ENCODE data around the gene ABCA2.
"Not testable (repeated sequence)": the region's sequence is repeated elsewhere in the genome, so short reads cannot be mapped to it uniquely, and the experiment has no call there.

ABCA2 gene

DNA sequence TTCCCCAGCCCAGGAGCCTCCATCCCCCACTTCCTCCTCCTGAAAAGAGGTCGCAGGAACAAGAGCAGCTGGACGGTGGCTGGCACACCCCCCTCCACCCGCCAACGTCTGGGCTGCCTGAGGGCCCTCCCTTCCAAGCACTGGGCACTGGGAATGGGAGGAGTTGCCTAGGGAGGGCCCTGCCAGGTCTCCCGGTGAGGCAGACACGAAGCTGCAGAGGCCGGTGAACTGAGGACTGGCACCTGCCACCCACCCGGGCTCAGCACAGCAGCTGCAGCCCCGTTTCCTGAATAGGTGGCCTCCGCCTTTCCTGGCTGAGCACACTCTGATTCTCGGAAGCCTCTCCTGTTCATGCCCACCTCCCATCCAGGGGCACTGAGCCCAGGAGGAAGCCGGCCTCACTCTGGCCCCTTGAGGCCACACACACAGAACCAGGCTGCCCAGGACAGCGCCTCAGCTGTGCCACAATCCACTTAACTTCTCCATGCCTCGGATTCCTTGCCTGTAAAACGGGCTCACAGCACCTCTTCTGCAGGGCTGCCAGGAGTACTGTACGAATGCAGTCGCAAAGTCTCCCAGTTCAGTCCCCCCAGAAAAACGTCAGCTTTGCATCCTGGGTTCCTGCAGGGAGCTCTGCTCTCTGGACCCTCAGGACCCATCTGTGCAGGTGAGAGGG, 16.6 kb upstream of the ABCA2 start:
- DNase-seq = no peak

DNA sequence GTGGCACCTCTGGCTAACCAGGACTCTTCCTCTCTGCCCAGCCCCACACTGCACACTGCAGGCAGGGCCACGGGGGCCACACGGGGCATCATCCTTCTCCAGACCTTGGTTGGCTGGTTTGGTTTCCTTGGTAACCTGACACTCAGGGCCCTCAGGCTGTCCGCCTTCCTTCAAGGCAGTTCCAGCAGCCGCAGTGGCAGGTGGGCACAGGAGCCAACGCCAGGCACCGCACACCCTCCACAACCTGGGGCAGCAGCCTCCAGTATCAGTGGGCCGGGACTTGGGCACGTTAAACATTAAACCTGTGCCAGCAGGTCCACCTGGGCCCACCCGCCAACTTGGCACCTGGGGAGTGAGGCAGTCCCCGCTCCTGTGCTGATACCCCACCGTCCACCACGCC, 16.0 kb upstream of the ABCA2 start:
- DNase-seq = no peak

DNA sequence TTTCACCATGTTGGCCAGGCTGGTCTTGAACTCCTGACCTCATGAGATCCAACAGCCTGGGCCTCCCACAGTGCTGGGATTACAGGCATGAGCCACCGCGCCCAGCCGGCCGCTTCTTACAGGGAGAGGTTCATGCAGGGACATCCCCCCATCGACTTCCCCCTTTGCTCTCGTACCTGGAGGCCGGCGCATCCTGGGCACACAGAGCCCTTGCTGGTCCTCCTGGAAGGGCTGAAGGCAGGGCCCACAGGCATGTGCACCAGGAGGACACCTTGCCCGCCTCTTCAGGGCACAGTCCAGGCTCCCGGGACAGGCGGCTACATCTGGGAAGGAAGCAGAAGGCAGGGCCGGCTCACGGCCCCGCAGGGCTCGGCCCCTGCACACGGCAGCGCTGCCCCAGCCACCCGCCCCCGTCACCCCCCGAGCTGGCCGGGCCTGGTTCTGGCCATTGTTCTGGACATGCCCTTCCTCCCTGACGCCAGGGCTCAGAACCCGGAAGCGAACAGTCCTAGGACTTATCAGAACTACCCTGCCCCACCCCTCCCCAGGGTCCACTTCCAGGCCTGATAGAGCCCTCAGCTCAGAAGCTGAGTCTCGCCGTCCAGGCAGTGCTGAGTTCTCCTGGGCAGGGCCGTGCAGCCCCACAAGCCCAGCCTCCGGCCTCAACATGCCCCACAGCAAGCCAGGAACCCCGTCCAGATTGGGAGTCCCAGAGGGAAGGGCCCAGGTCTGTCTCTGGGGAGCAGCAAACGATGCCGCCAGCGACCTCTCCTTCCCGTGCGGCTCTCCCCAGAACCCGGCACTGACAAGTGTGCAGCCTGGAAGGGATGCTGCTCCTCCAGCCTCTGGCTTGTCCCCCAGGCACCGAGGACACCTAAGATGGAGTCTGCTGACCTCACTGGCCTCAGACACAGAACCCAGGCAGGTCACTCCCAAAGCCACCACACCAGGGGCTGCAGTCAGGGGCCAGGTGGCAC, 15.0 kb upstream of the ABCA2 start:
- no peak for DNase-seq

DNA sequence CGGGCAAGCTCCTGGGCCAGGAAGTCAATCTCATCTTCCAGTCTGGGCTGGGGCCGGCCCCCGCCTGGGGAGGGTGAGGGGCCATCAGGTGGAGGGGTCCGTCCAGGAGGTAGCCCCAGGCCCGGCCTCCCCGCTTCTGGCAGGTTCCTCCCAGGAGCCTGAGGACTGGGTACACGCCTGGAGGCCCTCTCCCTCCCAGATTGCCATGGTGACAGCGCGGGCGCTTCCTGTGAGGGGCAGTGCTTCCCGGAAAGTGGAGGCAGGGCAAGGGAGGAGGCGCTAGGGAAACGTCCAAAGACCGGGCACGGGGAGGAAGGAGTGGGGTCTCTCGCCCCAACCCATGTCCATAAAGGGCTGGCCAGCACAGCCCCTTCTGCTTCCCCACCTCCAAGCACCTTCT, 13.1 kb upstream of the ABCA2 start:
- DNase-seq = no peak

DNA sequence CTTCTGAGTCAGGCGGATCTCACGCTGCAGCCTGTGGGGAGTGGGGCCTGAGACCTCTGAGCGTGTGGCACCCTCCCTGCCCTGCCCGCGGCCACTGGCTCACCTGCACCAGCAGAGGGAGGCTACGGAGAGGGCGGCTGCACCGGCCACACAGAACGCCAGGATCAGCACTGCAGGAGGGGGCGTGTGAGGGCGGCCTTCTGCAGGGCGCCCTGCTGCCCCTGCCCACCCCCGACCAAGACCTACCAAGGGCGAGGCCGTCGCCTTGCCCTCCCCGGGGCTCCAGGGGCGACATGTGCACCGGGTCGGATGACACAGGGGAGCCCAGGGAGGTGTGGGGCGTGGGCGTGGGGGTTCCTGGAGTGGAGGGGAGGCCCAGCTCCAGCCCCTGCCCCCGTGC, 12.5 kb upstream of the ABCA2 start:
- no peak for DNase-seq

DNA sequence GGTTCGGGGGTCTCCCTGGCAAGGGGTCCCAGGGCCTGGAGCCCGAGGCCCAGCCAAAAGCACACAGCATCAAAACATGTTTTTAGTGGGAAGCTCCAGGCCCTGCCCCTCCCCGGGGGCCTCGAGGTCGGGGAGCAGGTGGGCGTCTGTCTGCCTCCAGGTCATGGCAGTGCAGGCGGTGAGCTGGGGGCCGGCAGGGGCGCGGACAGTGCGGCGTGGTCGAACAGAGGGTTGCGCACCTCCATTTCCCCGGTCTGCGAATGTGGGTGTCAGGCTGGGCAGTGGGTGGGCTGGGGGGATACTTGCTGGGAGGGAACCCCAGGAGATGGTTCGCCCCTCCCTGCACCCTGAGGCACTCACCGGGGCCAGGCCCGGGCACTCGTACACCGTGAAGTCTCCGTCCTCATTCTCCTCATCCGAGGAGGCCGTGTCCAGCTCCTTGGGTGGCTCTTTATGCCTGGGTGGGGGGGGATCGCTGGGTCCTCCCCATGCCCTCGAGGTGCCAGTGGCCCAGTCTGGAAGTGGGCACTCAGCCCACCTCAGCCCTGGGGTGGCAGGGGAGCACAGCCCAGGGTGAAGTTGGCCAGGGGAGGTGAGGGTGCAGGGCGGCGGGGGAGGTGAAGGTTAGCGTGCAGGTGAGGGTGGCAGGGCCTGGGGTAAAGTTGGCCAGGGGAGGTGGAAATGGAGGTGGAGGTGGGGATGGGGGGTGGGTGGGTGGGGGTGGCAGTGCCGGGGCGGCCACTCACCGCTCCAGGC, 11.8 kb upstream of the ABCA2 start:
- DNase-seq = no peak

DNA sequence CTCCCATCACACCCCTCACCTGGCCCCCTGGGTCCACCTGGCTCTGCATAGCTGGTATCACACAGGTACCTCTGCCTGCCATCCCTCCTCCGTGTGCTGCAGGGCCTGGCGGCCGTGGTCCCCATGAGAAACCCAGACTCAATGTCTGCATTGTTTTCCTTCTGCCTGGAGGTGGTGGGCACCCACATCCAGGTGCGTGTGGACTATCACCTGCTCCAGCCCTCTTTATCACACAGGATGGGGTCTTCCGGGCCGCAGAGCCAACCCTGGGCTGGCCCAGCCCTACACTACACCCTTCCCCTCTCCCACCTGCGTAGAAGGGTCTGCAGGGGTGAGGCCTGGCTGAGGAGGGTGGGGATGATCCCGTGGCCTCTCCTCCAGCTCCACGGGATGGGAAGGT, 10.9 kb upstream of the ABCA2 start:
- DNase-seq = no peak

DNA sequence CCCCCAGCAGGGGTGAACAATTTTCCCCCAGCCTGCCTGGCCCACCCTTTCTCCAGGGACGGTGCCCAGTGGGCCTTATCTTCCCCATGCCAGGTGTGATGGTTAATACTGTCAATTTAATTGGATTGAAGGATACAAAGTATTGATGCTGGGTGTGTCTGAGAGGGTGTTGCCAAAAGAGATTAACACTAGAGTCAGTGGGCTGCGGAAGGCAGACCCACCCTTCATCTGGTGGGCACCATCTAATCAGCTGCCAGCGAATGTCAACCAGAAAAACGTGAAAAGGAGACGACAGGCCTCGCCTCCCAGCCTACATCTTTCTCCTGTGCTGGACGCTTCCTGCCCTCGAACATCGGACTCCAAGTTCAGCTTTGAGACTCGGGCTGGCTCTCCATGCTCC, 9.4 kb upstream of the ABCA2 start:
- no peak for DNase-seq

DNA sequence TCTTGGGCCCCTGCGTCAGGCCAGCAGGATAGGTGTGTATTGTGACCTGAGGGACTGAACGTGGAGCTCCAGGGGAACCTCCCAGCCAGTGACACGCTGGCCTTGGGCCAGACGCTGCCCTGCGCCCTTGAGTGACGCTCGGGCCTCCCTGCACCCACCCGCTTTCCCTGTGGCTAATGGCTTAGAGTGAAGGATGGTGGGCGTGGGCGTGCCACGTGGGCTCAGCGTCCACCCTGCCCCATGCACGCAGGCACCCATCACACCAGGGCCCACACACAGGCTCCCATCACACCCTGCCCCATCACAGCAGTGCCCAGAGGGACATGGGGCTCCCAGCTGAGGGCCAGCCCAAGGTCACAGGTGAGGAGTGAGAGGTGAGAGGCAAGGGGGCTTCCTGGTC, 9.0 kb upstream of the ABCA2 start:
- no peak for DNase-seq

DNA sequence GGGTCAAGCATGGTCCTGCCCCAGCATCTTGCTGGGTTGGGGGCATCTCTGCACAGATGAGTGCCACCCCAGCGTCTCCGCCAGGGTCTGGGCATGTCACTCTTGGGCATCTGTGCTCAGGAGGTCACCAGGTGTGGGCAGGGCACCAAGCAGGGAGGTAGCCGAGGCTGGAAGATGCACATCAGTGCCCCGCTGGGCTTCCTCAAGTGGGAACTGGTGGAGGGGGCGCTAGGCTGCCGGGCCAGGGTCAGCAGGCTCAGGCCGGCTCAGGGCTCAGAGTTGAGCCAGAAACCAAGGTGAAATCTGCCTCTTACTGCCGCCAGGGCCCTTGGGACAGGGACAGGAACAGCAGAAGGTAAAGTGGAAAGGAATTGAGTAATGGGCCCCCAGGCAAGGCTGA, 7.9 kb upstream of the ABCA2 start:
- no peak for DNase-seq

DNA sequence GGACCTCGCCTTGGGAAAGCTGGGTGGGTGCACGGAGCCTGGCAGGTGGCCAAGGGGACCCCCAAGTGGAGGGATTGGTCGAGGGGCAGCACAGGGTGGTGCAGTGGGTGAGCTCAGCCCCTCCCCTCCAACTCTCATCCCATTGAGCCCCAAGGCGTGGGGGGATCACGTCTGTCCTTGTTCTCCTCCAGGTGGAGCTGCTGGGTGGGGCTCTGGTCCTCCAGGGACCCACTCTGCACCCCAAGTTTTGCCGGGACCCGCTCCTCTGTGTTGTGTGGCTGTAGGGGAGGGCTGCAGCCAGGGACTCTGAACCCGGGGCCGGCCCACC, 7.4 kb upstream of the ABCA2 start:
- no peak for DNase-seq

DNA sequence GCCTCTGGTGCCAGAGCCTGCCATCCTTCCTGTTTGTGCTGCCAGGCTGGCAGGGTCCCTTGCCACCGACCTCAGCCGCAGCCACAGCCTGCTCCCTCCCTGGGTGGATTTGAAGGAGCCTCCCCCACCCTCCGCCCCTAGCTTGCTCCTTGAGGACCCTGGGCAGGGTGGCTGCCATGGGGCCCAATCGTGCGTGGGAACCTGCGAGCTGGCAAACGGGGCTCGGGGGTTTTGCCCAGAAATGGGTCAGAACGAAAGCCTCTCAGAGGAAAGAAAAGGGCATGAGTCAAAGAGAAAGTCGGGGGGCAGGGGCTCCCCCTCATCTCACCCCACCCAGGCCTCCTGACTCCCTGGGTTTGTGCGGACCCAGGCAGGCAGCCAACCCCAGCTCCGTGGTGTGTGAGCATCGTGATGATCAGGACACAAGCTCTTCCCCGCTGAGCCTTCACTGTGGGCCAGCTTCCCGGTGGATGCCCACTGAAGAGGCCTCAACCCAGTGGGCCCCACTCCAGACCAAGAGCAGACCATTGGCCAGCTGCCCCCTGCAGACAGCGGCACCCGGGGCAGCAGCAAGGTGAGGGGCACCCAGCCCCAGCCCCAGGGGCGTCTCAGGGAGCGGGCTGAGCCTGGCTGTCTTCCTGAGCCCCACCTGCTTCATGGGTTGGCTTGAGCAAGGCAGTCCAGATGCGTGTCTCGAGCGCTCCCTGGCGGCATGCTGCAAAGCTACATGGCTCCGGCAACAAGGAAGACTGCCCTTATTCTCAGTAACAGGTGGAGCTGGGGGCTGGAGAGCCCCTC, 6.9 kb upstream of the ABCA2 start:
- peak; percentile 79 to 82 for DNase-seq

DNA sequence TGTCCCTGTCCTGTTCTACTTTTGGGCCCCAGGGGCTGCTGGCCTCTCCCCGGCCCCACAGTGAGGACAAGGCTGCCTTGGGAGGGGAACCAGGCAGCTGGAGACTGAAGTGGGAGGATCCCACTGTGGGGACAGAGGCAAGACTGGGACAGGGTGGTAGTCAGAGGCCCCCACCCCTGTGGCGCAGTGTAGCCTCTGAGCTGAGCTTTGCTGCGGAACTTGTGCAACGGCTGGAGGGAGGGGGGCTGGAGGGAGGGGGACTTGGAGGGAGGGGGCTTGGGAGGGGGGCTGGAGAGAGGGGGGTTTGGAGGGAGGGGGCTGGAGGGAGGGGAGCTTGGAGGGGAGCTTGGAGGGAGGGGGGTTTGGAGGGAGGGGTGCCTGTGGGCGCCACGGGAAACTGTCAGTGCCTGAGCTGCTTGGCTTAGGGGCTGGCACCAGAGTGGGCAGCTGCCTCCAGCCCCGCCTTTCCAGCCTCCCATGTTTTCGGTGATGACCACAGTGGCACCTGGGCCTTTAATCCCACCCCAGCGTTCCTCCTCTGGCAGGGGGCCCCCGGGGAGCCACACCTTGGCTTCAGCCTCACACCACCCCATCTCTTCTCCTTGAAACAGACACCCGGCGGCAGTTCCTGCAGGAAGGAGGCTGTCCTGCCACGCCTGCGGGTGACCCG, 6.1 kb upstream of the ABCA2 start:
- no peak for DNase-seq

DNA sequence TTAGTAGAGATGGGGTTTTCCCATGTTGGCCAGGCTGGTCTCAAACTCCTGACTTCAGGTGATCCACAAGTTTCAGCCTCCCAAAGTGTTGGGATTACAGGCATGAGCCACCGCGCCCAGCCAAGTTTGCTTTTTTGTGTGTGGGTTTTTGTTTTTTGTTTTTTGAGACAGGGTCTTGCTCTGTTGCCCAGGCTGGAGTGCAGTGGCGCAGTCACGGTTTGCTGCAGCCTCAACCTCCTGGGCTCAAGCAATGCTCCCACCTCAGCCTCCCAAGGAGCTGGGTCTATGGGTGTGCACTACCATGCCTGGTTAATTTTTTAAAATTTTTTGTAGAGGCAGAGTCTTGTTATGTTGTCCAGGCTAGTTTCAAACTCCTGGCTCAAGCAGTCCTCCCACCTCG, 5.4 kb upstream of the ABCA2 start:
- DNase-seq = not testable (repeated sequence)

DNA sequence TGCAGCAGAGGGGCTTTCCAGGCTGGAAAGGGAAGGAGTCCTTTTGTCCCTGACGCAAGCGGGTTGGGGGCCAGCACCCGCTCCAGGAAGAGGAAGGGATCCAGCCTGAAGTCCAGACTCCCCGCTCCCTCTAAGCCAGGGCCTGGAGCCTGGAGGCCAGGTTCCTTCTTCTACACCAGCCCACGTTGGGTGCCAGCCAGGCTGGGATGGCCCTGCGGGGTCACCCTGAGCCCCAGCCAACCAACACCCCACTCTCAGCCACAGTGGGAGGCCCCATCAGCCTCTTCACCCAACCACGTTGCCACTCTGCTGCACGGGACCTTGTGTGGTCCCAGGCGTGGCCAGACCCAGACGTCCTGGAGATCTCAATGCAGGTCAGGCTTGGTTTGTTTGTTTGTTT, 4.8 kb upstream of the ABCA2 start:
- no peak for DNase-seq

DNA sequence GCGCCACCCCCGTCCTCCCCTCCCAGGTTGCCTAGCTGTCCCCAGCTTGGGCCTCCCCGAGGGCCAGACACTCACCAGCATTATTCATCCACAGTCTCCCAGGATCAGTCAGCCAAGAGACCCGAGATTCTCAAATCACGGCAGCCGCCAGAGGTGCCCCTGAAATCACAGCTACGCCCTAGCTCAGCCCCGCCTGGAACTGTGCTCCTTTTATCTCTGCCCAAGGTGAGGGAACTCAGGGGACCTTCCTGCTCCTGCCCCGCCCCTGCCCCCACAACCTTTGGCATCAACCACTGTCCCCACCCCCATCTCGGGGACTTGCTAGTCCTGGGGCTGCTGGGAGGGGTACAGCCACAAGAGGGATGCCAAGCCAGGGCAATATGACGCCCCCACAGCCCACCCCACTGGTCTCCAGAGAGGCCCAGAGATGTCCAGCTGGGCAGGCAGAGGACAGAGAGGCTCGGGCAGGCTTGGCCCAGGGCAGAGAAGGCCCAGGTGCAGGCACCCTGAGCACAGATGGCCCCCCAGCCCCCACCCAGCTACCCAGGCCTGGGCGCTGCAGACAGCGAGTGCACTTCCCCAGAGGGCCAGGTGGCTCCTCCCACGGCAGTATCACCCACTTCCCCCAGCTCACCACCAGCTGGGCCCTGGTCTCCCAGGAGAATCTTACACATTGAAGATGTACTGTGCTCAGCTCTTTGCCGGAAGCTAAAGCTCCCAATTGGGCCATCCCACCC, 4.0 kb upstream of the ABCA2 start, which contains the start of gene FUT7:
Gene FUT7 (minus strand): TSS at position 185 of the 737 bp plus-strand sequence. CDS start 97 bp downstream, at position 88.
- DNase-seq = no peak

DNA sequence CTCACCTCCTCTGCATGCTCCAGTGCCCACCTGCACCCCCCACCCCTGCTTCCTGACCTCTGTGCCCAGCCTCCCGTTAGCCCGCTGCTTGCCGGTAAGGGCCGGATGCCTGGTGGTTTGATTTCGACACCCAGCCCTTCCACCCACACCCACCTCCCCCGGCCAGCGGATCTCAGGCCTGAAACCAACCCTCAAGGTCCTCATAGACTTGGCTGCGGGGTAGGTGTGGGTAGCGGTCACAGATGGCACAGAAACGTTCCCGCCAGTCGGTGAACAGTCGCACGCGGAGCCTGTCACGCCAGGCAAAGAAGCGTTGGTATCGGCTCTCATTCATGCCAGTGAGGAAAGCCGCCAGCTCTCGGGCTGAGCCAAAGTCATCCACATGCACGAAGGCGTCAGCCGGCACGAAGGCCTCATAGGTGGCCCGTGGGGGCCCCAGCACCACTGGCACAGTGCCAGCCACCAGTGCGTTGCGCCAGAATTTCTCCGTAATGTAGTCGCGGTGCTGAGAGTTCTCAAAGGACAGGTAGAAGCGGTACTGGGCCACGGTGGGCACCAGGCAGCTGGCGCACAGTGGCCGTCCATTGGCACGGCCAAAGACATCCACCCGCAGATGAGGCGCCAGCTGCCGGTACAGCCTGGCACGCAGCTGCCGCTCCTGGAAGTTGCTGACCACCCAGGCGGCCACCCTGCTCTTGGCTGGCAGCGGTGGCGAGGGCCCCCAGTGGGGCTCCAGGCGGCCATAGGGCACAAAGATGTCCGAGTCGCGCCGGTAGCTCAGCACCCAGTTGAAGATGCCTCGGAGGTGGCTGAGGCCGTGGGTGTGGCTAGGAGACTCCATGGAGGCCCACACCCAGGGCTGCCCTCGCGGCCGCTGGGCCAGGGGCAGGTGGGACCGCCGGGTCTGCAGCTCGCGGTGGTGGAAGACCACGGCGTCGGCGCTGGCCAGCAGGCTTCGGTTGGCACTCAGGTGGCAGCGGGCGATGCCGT, 2.8 kb upstream of the ABCA2 start:
- DNase-seq = no peak

DNA sequence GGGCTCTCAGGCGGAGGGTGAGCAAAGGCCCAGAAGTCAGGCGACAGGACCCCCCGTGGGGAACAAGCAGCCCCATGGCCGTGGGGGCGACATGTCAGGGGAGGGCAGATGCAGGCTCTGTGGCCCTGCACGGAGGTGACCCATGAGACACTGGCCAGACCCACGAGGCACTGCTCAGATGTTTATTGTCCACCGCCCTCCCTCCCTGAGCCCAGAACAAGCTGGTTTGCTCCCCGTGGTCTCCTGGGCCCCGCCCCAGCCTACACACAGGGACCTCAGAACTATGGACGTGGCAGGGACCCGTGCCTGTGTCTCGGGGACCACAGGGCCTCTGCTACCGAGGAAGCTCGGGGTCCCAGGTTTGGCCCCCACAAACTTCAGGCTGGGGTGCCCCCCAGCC, 2.0 kb upstream of the ABCA2 start:
- no peak for DNase-seq

DNA sequence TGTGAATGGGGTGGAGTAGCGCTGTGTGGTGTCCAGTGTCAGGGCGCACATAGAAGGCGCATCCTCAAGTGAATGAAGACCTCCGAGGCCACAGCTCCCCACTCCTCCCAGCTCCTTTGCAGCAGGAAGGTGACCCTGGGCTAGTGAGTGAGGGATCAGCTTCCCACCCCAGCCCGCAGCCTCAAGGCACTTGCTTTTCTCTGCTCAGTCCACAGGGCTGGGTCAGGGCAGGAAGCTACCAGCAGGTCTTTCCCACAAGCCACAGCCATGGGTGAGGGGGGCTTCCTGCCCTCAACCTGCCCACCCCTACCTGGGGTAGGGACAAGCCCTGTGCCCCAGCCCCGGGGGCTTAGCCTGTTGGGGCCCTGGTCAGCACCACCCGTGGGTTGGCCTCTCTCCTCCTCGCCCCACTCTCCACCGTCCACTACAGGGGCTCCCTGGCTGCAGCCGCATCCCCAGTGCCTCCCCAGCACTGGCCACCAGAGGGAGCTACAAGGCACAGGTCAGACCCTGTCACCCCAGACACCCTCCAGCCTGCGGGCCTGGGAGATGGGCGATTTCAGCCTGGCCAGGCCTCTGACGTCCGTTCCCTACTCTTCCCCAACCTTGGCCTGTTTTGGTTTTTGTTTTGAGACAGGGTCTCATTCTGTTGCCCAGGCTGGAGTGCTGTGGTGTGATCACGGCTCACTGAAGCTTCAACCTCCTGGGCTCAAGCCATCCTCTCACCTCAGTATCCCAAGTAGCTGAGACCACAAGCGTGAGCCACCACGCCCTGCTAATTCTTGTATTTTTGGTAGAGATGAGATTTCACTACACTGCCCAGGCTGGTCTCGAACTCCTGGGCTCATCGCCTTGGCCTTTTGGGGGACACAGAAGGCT, 1.3 kb upstream of the ABCA2 start:
- DNase-seq = peak; percentile 31 to 70
